Nephron progenitor cell (in vitro differentiated cells): ENCODE measurements around the gene TPM4.

ENCODE experiments used
- DNase-seq: peaks from one replicate; pipeline ENCODE4 v3.0.0; 2021
- H3K27ac Mint-ChIP-seq: 2 replicates; pipeline ENCODE4 v1.8.0; 2021; ENCODE audit warnings: mild to moderate bottlenecking, moderate library complexity, mixed read lengths
- H3K27me3 Mint-ChIP-seq: 2 replicates; pipeline ENCODE4 v1.8.0; 2021; ENCODE audit warnings: mild to moderate bottlenecking, low read depth, mixed read lengths; ENCODE audit not compliant: poor library complexity
- H3K36me3 Mint-ChIP-seq: 2 replicates; pipeline ENCODE4 v1.8.0; 2021; ENCODE audit warnings: low read depth, mixed read lengths
- H3K4me1 Mint-ChIP-seq: 2 replicates; pipeline ENCODE4 v1.8.0; 2021; ENCODE audit warnings: mixed read lengths
- H3K4me3 Mint-ChIP-seq: 2 replicates; pipeline ENCODE4 v1.8.0; 2021; ENCODE audit warnings: mild to moderate bottlenecking, moderate library complexity, mixed read lengths
- H3K9me3 Mint-ChIP-seq: 2 replicates; pipeline ENCODE4 v1.8.0; 2021; ENCODE audit warnings: mild to moderate bottlenecking, moderate library complexity, mixed read lengths
- TF ChIP-seq, protein P1 (sequence below): fragments of 200-600 bp; sonication (generic); IDR thresholded peaks from 2 replicates; pipeline ENCODE4 v1.5.0; 2021; ENCODE audit warnings: antibody characterized with exemption

TPM4 gene

DNA sequence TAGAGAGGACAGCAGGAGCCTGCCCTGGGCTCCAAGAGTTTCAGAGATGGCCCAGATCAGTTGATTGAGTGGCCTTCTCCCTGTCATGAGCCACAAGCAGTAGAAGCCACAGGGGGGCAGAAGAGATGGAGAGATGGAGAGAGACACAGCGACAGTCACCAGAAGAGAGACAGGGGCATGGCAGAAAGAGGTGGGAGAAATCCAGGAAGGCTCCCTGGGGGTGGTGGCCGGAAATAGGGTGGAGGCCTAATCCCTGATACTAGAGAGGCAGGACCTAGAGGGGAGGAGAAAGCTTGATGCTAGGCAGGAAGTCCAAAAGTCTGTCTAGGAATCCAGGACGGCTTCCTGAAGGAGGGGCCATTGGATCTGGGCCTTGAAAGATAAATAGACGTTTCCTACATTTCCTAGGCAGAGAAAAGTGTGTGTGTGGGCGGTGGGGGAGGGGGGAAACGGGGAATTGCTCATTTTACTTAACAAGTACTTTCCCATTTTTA, 9.6 kb upstream of the TPM4 start:
- Mint-ChIP-seq H3K27ac (no peak overlapping the region), H3K4me3 (no peak overlapping the region), H3K27me3 (peaks cover 7% of the 10 kb centered on the region), H3K4me1 (peaks cover 9% of the 10 kb centered on the region), H3K36me3 (no peaks in the 10 kb centered on the region), H3K9me3 (peaks cover 10% of the 10 kb centered on the region)
- DNase-seq, result no peak
- TF ChIP-seq, protein P1, sequence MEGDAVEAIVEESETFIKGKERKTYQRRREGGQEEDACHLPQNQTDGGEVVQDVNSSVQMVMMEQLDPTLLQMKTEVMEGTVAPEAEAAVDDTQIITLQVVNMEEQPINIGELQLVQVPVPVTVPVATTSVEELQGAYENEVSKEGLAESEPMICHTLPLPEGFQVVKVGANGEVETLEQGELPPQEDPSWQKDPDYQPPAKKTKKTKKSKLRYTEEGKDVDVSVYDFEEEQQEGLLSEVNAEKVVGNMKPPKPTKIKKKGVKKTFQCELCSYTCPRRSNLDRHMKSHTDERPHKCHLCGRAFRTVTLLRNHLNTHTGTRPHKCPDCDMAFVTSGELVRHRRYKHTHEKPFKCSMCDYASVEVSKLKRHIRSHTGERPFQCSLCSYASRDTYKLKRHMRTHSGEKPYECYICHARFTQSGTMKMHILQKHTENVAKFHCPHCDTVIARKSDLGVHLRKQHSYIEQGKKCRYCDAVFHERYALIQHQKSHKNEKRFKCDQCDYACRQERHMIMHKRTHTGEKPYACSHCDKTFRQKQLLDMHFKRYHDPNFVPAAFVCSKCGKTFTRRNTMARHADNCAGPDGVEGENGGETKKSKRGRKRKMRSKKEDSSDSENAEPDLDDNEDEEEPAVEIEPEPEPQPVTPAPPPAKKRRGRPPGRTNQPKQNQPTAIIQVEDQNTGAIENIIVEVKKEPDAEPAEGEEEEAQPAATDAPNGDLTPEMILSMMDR, result no peak

DNA sequence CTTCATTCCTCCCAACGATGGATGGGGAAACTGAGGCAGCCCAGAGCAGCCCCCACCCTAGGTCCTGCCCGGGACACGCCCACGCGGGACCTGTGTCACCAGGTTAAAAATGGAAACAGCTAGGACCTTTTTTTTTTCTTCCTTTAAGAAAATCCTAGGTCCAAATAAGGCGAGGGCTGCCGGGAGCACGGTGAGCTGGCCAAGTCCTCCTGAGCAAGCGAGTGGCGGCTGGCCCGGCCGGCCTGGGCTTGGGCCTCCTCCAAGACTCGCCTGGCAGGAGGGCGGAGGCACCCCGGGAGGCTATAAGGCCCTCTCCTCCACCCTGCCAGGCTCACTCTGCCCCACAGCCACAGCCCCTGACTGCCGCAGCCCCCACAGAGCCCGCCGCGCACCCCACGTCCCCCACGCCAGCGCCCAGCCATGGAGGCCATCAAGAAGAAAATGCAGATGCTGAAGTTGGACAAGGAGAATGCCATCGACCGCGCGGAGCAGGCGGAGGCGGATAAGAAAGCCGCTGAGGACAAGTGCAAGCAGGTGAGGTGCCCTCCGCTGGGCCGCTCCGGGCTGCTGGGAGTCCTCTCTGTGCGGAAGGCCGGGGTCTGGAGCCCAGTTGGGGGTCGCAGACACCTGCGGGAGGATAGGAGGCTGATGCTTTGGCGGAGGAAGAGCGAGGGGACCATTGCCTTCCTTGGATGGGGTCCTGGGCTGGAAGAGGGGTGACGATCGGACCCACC, 8.9 kb upstream of the TPM4 start:
- peaks cover 7% of the 10 kb centered on the region for H3K27me3 Mint-ChIP-seq
- no peak overlapping the region for H3K4me3 Mint-ChIP-seq
- TF ChIP-seq, protein P1, result no peak
- H3K4me1 Mint-ChIP-seq, result peaks cover 14% of the 10 kb centered on the region
- no peak for DNase-seq
- H3K9me3 Mint-ChIP-seq, result peaks cover 6% of the 10 kb centered on the region
- no peak overlapping the region for H3K27ac Mint-ChIP-seq
- H3K36me3 Mint-ChIP-seq, result no peaks in the 10 kb centered on the region

DNA sequence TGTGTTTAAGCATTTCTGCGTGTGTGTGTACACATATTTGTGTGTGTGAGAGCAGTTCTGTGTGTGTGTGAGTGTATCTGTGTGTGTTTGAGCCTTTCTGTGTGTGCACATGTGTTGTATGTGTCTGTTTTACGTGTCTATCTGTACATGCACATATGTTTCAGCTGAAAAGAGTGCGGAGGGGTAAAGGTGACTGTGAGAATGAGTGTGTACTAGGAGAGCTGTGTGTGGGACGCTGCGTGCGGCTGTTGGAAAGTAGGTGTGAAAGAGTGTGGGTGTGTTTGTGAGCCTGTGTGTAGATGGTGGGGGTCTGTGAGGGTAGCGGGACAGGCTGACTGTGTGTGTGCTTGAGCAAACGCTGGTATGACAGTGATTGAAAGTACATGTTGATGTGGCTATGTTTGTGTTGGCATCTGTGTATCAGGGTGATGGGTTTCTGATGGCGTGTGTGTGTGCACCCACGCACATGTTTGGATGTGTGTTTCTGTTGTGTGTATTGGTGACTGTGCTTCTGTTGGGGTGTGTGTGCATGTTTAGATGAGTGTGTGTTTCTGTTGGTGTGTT, 7.5 kb upstream of the TPM4 start:
- Mint-ChIP-seq H3K9me3 (no peaks in the 10 kb centered on the region), H3K36me3 (no peaks in the 10 kb centered on the region), H3K27me3 (peaks cover 2% of the 10 kb centered on the region), H3K4me3 (no peak overlapping the region), H3K4me1 (peaks cover 23% of the 10 kb centered on the region), H3K27ac (no peak overlapping the region)
- no peak for DNase-seq
- TF ChIP-seq, protein P1, result no peak

DNA sequence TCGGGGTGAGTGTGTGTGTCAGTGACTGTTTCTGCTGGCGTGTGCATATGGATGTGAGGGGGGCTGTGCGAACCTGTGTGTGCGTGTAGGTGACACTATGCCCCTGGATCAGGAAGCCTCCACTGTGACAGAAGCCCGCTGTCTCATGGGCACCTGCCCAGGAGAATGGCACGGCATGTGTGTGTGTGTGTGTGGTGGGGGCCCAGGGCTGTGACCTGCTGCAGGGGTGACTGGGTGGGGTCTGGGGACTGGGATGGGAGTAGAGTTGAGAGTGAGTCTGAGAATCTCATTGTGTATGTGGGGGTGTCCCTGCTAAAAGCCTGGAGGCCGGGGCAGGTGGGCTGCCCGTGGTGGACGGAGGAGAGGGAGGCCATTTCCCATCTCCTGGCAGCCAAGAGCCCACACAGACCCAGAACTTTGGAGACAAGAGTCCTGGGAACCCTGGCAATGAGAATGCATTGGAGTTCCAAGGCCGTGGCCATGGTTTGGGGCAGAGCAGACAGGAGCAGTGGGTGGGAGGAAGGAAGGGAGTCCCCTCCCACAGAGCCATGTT, 6.4 kb upstream of the TPM4 start:
- Mint-ChIP-seq H3K27me3 (no peaks in the 10 kb centered on the region), H3K9me3 (no peaks in the 10 kb centered on the region), H3K4me1 (peaks cover 26% of the 10 kb centered on the region), H3K27ac (no peak overlapping the region), H3K4me3 (no peak overlapping the region), H3K36me3 (no peaks in the 10 kb centered on the region)
- TF ChIP-seq, protein P1, result no peak
- no peak for DNase-seq

DNA sequence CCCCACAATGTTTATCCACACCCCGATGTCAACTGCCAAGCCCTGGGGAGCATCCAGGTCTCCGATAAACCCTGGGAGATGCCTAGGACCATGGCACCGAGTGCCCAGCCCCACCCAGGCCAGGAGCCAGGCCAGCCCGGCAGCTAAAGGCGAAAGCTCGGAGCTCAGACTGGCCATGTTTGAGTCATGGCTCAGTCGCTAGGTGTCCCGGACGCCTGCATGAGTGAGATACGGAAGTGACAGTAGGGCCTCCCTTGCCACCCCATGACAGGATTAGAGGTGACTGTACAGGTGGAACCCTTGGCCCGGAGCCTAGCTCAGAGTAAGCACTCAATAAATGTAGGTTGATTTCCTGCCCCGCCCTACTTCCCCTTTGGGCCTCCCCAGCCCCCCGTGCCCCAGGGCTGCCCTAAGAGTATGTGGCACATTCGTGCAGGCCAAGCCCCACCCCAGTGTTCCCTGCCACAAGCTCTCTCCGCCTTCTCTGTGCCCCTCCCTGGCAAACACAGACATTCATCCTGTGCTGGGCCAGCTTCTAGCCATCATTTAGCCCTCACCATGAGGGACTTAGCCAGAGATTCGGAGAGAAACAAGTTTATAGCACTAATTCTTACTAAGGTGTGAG, 5.8 kb upstream of the TPM4 start:
- Mint-ChIP-seq H3K36me3 (no peaks in the 10 kb centered on the region), H3K9me3 (no peaks in the 10 kb centered on the region), H3K27ac (no peak overlapping the region), H3K4me3 (no peak overlapping the region), H3K27me3 (no peaks in the 10 kb centered on the region), H3K4me1 (peaks cover 32% of the 10 kb centered on the region)
- TF ChIP-seq, protein P1, result no peak
- DNase-seq, result no peak
